Common myeloid progenitor, CD34-positive (primary cell): ENCODE results near the gene ZNF107.

Experiments
- CTCF ChIA-PET: fragments of 350-600 bp; sonication (Branson Sonifier 250); formaldehyde crosslinking; loops from one replicate; lab custom pipeline; 2021; ENCODE audit warnings: antibody characterized with exemption; lab: Charles Lee
- POLR2A ChIA-PET: fragments of 350-600 bp; sonication (Branson Sonifier 250); formaldehyde crosslinking; loops from one replicate; lab custom pipeline; 2021; ENCODE audit warnings: antibody characterized with exemption; lab: Charles Lee
- DNase-seq, 3 donors: peaks; one replicate each; pipeline versions ENCODE4 v3.0.0 to v3.0.0-alpha.2; 2013
- H3K27ac ChIP-seq, 2 experiments: 1 replicate in 1 of 2; 2 replicates in 1 of 2; pipeline ENCODE4 v1.7.0; 2013; ENCODE audit warnings: inconsistent platforms in 2 of 2, low read length in 2 of 2, mild to moderate bottlenecking in 2 of 2, low read depth in 1 of 2, moderate library complexity in 1 of 2; ENCODE audit not compliant: severe bottlenecking in 2 of 2, insufficient read depth in 1 of 2, poor library complexity in 1 of 2
- H3K27me3 ChIP-seq, 5 experiments: replicated peaks in 2 of 5; 1 replicate in 3 of 5; 2 replicates in 2 of 5; pipeline versions ENCODE4 v1.6.1 to v1.7.0; 2013; ENCODE audit warnings: low read length in 4 of 5, mild to moderate bottlenecking in 2 of 5, moderate library complexity in 2 of 5, inconsistent platforms in 1 of 5; ENCODE audit not compliant: insufficient read depth in 5 of 5, control insufficient read depth in 4 of 5
- H3K36me3 ChIP-seq, 4 experiments: 1 replicate in 2 of 4; 2 replicates in 2 of 4; pipeline versions ENCODE4 v1.6.1 to v1.7.0; 2013; ENCODE audit warnings: low read length in 3 of 4, control low read depth in 1 of 4, mild to moderate bottlenecking in 1 of 4; ENCODE audit not compliant: control insufficient read depth in 4 of 4, insufficient read depth in 4 of 4
- H3K4me1 ChIP-seq, 4 experiments: 1 replicate in 3 of 4; 2 replicates in 1 of 4; pipeline versions ENCODE4 v1.6.1 to v1.7.1; 2013; ENCODE audit warnings: low read length in 3 of 4, mild to moderate bottlenecking in 3 of 4, control low read depth in 1 of 4, inconsistent platforms in 1 of 4, moderate library complexity in 1 of 4; ENCODE audit not compliant: control insufficient read depth in 4 of 4, insufficient read depth in 4 of 4; ENCODE audit errors: control extremely low read depth in 1 of 4
- H3K4me3 ChIP-seq, 7 experiments: 1 replicate in 4 of 7; 2 replicates in 3 of 7; pipeline versions ENCODE4 v1.5.1 to v1.7.0; 2013; ENCODE audit warnings: mild to moderate bottlenecking in 7 of 7, low read length in 6 of 7, moderate library complexity in 6 of 7, inconsistent platforms in 2 of 7, low read depth in 2 of 7, control low read depth in 1 of 7; ENCODE audit not compliant: insufficient read depth in 4 of 7, control insufficient read depth in 1 of 7; ENCODE audit errors: extremely low read depth in 1 of 7
- H3K9me3 ChIP-seq, 5 experiments: 1 replicate in 4 of 5; 2 replicates in 1 of 5; pipeline versions ENCODE4 v1.6.1 to v1.7.1; 2013; ENCODE audit warnings: low read length in 4 of 5, mild to moderate bottlenecking in 2 of 5, inconsistent platforms in 1 of 5, low read depth in 1 of 5, moderate library complexity in 1 of 5; ENCODE audit not compliant: control insufficient read depth in 4 of 5, insufficient read depth in 2 of 5; ENCODE audit errors: control extremely low read depth in 1 of 5
- WGBS: methylation state at CpG from one replicate; pipeline ENCODE4 v1.1.5; 2013; ENCODE audit not compliant: insufficient coverage; 5-methylcytosine and 5-hydroxymethylcytosine counted together

ZNF107 gene

GRCh38 chr7:64626557-64626956 lies 39.4 kb upstream of the ZNF107 start:
- Histone ChIP-seq H3K4me3 (no peak overlapping the region), H3K27me3 (peaks cover 0 to 3% (median 0%) of the 10 kb centered on the region in 5 experiments), H3K9me3 (no peaks in the 10 kb centered on the region), H3K4me1 (no peaks in the 10 kb centered on the region), H3K27ac (no peak overlapping the region), H3K36me3 (no peaks in the 10 kb centered on the region)
- POLR2A ChIA-PET: no interaction called here
- CTCF ChIA-PET: interaction anchor here (0.5 to 1.6 kb wide), 3 partner anchors 12 to 453 kb away, joined by 3 to 5 read pairs (median 4); no protein-coding TSS in a partner anchor
- DNase-seq: no peak
- 100% methylated on average over 1 of the region's 2 CpGs for WGBS

DNA sequence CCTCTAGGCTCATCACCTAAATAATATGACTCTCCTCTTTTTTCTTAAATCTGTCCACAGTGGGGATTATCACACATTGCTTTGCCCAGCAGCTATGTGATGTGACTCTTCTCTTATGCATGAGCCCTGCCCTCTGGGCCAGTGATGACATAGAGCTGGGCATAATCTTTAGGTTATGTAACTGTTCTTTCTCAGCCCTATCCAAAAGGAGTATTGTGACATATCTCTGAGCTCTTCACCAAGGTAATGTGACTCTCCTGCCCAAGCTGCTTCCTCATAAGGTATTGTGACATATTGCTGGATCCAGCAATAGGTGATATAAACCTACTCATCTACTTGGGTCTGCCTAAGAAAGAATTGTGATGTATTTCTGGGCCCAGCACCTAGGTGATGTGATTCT lies 37.7 kb upstream of the ZNF107 start:
- CTCF ChIA-PET: no interaction called here
- DNase-seq: no peak
- POLR2A ChIA-PET: no interaction called here
- Histone ChIP-seq H3K4me3 (no peak overlapping the region), H3K27ac (no peak overlapping the region), H3K4me1 (no peaks in the 10 kb centered on the region), H3K36me3 (no peaks in the 10 kb centered on the region), H3K9me3 (no peaks in the 10 kb centered on the region), H3K27me3 (peaks cover 0 to 3% (median 0%) of the 10 kb centered on the region in 5 experiments)

- Histone ChIP-seq H3K4me1 (no peaks in the 10 kb centered on the region), H3K9me3 (no peaks in the 10 kb centered on the region), H3K27ac (no peak overlapping the region), H3K36me3 (no peaks in the 10 kb centered on the region), H3K4me3 (no peak overlapping the region), H3K27me3 (peaks cover 0 to 3% (median 0%) of the 10 kb centered on the region in 5 experiments)
- WGBS: 92% methylated on average over 3 of the region's 3 CpGs
- no peak for DNase-seq
- ChIA-PET CTCF (no interaction called here), POLR2A (no interaction called here)
Measured at GRCh38 chr7:64628721-64629120, 37.2 kb upstream of the ZNF107 start.

DNA sequence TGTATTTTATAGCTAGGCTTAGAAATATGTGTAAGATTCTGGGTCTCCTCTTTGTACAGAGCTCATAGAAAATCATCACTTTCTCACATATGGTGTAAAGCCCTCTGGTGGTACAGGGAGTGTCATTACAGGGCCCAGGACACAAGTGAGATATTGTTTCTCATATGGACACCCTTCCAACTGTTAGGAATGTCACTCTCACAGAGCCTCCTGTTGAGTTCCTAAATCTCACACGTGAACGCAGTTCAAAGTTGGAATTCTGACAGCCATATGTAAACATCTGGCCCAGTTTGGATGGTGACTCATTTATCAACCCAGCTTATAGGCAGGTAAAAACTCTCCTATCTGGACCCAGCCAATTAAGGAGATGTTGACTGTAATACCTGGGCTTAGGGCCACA lies 35.4 kb upstream of the ZNF107 start:
- POLR2A ChIA-PET: no interaction called here
- Histone ChIP-seq H3K36me3 (no peaks in the 10 kb centered on the region), H3K27me3 (peaks cover 0 to 3% (median 0%) of the 10 kb centered on the region in 5 experiments), H3K27ac (no peak overlapping the region), H3K4me1 (no peaks in the 10 kb centered on the region), H3K4me3 (no peak overlapping the region), H3K9me3 (no peaks in the 10 kb centered on the region)
- WGBS: 60% methylated on average over 2 of the region's 2 CpGs
- CTCF ChIA-PET: interaction anchor here (1.2 to 1.4 kb wide), 2 partner anchors 11 to 444 kb away, joined by 3 to 4 read pairs; no protein-coding TSS in a partner anchor
- peak in 2 of 3 donors; percentile 44 to 51 for DNase-seq

GRCh38 chr7:64632029-64632428 lies 33.9 kb upstream of the ZNF107 start:
- WGBS: no CpG with 5 or more reads among the region's 1 CpG
- DNase-seq: no peak
- Histone ChIP-seq H3K9me3 (peaks cover 0 to 2% (median 0%) of the 10 kb centered on the region in 5 experiments), H3K27ac (no peak overlapping the region), H3K36me3 (no peaks in the 10 kb centered on the region), H3K4me3 (no peak overlapping the region), H3K4me1 (no peaks in the 10 kb centered on the region), H3K27me3 (peaks cover 0 to 3% (median 0%) of the 10 kb centered on the region in 5 experiments)
- CTCF ChIA-PET: no interaction called here
- POLR2A ChIA-PET: no interaction called here

DNA sequence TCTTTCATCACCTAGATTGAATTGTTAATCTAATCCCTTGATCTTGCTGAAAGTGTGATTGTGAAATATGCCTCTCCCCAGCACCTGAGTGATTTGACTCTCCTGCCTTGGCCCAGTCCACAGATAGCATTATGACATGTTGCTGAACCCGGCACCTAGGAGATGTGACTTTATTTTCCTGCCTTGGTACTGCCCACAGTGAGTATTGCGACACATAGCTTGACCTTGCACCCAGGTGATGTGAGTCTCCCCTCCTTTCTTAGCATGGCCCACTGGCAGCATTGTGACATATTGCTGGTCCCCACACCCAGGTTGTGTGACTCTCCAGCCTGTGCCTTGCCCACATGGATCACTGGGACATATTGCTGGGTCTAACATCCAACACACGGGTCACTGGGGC lies 32.5 kb upstream of the ZNF107 start:
- ChIA-PET CTCF (no interaction called here), POLR2A (no interaction called here)

DNA sequence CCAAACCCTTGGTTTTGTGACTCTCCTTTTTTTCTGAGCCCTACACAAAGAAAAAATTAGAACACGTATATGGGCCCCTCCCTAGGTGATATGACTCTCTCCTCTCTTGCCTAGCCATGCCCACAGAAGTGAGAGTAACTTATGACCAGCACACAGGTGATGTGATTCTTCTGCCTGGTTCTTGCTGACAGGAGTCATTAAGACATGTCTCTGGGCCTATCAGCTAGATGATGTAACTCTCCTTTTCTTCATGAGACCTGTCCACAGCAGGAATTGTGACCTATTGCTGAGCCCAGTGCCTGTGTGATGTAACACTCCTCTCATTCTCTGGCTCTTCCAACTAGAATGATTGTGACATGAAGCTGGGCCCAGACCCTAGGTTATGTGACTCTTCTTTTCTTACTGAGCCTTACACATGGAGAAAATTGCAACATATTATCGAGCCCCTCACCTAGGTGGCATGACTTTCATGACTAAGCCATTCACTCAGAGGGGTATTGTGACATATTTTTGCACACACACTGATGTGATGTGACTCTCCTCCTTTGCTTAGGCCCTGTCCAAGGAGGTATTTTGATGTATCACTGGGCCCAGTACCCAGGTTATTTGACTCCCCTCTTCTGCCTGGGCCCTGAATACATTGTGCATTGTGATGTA lies 31.4 kb upstream of the ZNF107 start:
- H3K36me3 ChIP-seq: no peaks in the 10 kb centered on the region
- CTCF ChIA-PET: no interaction called here
- DNase-seq: no peak
- no peaks in the 10 kb centered on the region for H3K4me1 ChIP-seq
- POLR2A ChIA-PET: no interaction called here
- no peaks in the 10 kb centered on the region for H3K27me3 ChIP-seq
- WGBS: 100% methylated on average over 2 of the region's 2 CpGs
- no peak overlapping the region for H3K4me3 ChIP-seq
- H3K9me3 ChIP-seq: peaks cover 0 to 2% (median 0%) of the 10 kb centered on the region in 5 experiments
- no peak overlapping the region for H3K27ac ChIP-seq

More for the DNA sequence above, 32.5 kb upstream of the ZNF107 start:
- no peak for DNase-seq
- Histone ChIP-seq H3K27ac (no peak overlapping the region), H3K27me3 (no peaks in the 10 kb centered on the region), H3K9me3 (peaks cover 0 to 2% (median 0%) of the 10 kb centered on the region in 5 experiments), H3K4me3 (no peak overlapping the region), H3K36me3 (no peaks in the 10 kb centered on the region), H3K4me1 (no peaks in the 10 kb centered on the region)
- 67% methylated on average over 3 of the region's 3 CpGs for WGBS
